ENCODE results near the gene RPS21.

The RPS21 gene

DNA sequence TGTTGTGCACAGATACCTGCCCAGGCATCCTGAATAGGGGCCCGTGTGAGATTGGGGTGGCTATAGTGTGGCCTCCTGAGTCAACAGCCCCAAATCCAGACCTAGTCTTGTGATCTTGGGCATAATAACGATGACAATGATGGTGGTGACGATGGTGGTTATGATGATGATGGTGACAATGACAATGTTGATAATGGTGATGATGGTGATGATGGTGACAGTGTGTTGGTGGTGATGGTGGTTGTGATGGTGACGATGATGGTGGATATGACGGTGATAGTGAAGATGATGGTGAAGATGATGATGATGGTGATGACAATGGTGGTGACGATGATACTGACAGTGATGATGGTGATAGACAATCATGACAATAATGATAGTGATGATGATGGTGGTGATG lies 5.1 kb upstream of the RPS21 start:
- DNase-seq, result no peak

DNA sequence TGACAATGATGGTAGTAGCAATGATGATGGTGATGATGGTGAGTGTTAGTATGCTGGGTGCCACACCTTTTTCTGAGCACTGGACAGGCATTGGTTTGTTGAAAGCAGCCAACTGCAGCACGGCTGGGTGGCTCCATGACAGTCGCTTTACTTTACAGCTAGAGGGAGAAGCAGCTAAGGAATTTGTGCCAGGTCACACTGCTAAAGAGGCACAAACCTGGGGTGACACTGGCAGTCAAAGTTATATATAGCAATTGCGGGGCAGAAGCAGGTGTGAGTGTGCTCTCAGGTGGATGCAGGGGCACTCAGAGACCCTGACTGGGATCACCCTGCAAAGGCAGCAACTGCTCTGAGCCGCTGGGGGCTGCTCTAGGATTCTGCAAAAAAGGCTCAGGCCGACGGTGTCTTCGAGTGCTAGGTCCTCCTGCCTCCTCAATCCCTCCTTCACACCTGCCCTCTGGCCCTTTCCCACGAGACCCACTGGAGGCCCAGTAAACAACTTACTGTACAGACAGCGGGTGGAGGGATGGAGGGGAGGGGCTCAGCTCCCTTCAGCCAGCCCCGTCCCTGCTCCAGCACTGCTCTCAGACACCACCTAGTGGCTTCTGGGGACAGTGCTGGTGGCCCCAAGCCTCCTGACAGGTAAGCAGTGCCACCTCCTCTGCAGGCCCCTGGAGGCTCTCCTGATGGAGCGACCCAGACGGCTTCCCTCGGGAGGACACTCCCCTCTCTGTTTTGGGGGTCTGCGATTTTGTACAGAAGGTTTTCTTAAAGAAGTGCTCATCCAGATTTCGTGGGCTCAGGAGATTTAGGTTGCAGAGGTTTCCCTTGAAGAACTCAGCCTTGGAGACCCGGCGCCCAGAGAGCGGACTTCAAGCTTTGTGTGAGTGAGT lies 4.4 kb upstream of the RPS21 start:
- DNase-seq, result peak; percentile 90

DNA sequence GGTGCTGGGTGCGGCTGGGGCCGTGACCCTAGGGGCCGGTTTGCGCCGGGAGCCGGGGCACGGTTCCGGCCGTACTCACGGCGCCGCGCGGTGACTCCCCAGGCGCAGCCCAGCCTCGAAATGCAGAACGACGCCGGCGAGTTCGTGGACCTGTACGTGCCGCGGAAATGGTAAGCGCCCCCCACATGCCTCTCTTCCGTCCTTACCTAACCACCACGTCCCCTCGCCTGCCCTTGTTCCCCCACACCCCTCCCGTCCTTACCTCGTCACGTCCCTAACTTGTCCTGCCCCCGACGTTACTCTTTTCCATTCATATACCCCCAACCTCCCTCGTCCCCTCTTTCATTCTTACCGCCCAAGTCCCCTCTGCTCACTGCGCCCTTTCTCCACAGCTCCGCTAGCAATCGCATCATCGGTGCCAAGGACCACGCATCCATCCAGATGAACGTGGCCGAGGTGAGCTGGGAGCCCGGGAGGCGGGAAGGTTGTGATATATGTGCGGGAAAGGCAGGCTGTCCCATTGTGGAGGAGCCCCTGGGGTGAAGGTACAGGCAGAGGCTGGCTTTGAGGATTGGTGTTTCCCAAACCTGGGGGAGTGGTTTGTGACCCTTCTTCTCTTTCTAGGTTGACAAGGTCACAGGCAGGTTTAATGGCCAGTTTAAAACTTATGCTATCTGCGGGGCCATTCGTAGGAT lies 463 bp downstream of the RPS21 start:
- no peak for DNase-seq

DNA sequence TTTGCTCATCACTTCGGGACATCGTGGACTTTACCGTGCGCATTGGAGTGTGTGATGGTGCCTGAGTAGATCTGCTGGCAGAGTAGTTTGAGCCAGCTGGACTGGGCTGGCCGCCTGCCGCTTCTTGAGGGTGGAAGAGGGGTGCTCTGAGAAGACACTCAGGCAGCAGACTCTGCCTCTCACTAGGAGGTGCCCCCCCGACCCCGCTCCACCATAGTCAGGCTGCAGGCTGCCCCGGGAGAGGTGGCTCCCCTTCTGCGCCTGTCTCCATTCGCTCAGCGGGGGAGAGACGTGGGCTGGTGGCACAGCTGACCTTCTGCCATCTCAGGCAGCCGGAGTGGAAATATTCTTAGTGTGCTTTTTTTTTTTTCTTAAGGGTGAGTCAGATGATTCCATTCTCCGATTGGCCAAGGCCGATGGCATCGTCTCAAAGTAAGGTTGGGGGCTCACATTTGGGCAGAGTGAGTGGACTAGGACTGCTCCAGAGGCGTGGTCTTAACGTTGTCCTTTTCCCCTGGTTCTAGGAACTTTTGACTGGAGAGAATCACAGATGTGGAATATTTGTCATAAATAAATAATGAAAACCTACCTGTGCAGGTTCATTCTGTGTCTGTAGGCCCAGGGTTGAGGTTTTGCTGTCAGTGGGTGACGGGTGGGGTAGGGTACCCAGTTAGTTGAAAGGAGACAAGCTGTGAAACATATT lies 1.2 kb downstream of the RPS21 start:
- no peak for DNase-seq

DNA sequence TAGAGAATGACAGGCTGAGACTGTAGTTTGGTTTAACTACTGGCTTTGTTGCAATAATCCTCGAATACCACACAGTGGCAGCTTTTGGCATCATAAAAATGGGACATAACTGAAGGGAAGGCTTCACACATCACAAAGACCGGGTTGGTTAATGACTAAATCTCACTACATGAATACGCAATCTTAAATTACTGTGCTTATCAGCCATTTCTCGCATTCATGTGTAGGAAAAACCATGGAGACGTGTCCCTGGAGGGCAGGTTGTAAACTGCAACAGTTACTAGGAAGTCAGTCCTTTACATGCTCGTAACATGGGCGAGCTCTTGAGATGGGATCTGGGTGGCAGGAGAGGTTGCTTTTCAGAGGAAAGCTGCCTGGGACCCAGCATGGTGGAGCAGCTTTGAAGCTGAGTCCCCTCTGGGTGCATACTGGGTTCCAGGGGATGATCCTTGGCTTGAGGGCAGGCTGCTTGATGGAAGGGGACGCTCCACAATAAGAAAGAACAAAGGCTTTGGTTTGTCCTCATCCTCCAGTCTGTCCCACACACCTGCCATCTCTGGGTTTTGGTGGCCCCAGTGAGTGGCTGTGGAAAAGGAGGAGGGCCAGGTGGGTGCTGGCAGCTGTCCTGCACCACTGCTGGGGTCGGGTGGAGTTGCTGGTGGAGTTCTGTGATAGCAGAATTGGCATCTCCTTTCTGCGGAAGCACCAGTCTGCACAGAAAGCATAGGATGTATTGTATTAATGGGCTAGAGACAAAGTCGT lies 2.1 kb downstream of the RPS21 start:
- no peak for DNase-seq

- DNase-seq, result no peak
Observed at GRCh38 chr20:62389601-62390087, 2.7 kb downstream of the RPS21 start.

DNA sequence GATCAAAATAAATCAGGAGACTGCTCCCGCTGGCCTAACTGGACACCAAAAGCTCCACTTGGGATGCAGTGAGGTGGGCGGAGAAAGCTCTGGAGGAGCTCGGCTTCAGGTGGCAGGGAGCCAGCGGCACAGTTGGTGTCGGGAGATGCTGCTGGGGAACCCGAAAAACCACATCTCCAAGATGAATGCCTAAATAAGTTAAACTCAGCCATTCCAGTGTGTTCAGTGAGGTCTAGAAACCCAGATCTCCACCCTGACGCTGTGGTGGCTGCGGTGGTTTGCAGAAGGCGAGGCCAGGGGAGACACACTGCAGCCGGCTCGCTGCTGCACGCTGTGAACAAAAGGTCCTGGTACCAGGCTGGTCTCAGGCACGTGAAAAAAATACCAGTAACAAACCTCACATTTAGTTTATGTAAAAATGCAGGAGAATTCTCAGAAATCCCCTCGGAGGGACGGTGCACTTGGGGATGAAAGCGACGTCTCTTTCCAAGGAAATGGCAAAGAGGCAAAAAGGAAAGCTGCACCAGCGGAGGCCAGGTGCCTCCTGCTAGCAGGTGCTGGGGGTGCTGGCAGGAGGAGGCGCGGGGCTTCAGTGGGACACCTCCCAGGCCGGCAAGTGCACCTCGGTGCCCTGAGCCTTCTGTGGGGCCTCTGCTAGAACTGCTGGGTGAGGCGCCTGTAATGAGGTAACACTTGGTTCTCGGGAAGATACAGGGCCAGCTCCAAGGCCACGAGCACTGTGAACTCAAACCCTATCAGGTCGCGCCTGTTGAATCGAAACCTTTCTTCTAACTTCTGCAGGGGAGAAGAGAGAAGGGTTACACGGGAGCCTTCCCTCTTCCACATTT lies 3.6 kb downstream of the RPS21 start:
- DNase-seq, result no peak

DNA sequence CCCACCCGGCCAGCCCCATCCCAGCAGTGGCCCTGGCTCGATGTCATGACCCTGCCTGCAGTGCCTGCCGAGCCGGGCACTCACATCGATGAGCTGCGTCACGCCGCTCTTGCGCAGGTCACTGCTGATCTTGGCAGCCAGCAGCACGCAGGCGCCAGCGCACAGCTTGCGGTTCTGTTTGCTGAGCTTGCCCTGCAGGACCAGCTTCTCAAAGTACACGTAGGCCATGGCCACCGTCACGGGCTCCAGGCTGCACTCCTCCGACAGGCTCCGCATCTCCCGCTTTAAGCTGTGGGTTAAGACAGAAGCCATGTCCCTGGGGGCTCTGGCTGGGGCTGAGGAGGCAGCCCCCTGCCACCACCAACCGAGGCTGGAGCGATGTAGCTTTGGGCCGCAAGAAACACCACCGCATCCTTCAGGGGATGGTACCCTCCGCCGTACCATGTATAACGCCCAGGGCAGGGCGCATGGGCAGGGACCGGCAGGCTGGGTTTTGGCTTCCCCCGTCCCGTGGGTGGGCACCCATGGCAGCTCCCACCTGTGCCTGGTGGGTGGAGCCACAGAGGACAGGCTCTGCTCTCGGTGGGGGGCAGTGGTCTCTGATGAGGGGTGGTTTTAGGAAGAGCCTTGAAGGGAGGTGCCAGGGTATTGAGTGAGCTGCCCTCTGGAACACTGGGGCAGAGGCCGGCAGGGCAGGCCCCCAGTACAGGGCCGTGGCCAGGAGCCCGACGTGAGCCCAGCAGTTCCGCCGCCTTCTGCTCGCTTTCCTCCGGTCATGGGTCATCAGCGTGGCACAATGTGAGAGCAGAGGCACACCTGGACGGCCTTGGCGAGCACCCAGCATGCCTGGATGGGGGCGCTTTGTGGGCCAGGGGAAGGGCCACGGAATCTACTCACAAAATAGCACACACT lies 4.5 kb downstream of the RPS21 start:
- no peak for DNase-seq

DNA sequence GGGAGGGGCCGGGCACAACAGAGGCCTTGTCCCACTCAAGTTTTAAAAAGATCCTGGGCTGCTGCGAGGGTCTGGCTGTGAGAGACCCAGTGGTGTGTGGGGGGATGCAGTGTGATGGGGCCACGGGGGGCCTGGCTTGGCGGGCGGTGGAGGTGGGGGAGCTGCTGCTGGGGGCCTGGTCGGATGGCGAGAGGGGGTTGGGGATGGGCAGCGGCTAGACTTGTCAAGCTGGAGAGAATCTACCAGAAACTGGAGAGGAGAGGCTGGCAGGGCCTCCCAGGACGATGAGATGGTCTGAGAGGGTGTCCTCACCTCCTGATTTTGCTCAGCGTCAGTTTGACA lies 5.1 kb downstream of the RPS21 start:
- no peak for DNase-seq

GRCh38 chr20:62392621-62393334 lies 5.9 kb downstream of the RPS21 start:
- no peak for DNase-seq

DNA sequence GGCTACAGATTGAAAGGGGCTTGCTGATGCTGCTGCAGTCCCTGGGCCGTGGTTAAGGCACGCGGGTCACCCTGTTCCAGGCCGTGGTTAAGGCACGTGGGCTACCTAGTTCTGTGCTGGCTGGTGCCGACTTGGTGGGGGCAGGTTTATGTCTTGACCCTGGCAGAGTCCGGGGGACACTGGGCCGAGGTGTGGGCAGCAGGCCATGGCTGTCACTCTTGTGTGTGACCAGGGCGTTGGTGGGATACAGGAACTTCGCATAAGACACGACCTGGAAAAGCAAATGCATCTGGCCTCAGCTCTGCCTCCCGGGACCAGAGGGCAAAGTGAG lies 6.4 kb downstream of the RPS21 start:
- no peak for DNase-seq

DNA sequence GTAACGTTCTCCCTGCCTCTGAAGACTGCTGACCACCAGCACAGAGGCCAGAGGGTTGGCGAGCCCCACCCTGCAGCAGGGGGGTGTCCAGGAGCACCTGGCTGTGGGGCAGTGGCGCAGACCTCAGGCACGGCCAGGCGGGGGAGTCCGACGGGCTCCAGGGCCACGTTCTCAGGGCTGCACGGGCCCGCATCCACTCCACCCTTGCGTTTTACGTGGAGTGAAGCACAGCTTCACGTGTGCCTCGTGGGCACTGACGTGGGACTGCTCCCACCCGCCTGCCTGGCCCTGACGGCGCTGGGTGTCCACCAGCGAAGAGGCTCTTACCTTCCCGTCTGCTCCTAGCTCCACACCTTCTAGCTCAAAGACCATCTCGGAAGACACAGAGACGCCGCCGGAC lies 6.9 kb downstream of the RPS21 start:
- DNase-seq, result no peak

- no peak for DNase-seq
Observed at GRCh38 chr20:62394248-62395245, 7.6 kb downstream of the RPS21 start.

DNA sequence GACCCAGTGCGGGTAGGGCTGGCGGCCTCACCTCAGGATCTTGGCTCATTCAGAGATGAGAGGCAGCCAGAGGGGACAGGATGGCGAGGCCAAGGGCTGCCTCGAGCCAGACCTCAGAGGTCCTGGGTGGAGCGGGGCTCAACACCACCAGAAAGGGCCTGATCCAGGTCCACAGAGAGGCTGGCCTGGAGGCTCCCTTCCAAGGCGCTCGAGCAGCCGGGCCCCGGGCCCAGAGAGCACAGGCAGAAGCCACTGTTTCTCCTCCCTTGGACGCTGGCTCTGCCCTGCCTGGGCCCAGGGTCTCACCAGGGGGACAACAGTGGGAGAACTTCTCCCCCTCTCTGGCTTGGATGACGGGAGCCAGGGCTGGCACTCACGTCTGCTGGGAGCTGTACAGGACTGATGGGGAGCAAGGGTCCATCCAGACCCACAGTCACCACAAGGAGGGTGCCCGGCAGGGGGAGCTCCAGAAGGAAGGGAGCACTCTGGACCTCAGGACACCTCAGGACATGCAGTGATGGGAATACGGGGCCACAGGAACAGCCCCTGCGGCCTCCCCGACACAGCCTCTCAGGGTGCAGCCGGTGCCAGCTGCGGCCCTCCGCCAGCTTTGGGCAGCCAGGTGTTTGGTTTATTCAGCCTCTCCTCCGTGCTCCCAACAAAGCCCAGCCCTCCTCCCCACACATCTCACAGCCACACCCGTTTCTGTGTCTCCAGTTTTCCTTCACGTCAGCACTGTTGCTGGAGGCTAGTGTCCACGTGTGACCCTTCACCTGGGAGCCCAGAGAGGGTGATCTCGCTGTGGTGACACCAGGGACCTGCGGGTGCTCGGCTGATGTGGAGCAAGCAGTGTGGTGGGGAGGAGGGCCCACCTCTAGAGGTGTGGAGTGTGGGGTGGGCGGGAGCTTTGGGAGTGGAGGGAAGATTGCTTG lies 8.7 kb downstream of the RPS21 start:
- no peak for DNase-seq

- no peak for DNase-seq
Observed at GRCh38 chr20:62396367-62397239, 9.7 kb downstream of the RPS21 start.

- no peak for DNase-seq
Observed at GRCh38 chr20:62398120-62398821, 11.4 kb downstream of the RPS21 start.

Data from activated CD8-positive, alpha-beta memory T cell treated with anti-CD3 and anti-CD28 coated beads for 24 hours (primary cell).